ENCODE data around the gene TSHZ1. TPM values are rescaled to one million over a fixed set of nuclear protein-coding genes. Genes with fewer than 3 reads are reported as not detected.

TSHZ1 gene
- polyA plus RNA-seq, 2 of the 4 experiments (the other 2 are of a cell fraction) = 2.2 to 3.0 TPM

GRCh38 chr18:75264926-75265597 lies 54.5 kb downstream of the TSHZ1 start:
- Histone ChIP-seq H3K4me3 (no peak overlapping the region), H3K4me2 (no peak overlapping the region), H3K4me1 (no peaks in the 10 kb centered on the region), H3K9me3 (no peaks in the 10 kb centered on the region), H3K27ac (no peak overlapping the region)
- no peak for ATAC-seq
- POLR2A ChIA-PET = no interaction called here
- no peak for DNase-seq (ENCODE audit: low read depth in 1 of 2, low spot score in 1 of 2)
- no peak for TF ChIP-seq HOXB13 (CRISPR knock-in tag; IDR thresholded peaks at IDR 0.05; ENCODE audit: low read depth)
- TF ChIP-seq ELK1 (IDR thresholded peaks at IDR 0.05; ENCODE audit: low read depth, low read length) = no peak
- no peak for TF ChIP-seq NFE2L2 (conservative IDR thresholded peaks at IDR 0.05; ENCODE audit: low read length)
- no peak for TF ChIP-seq EP300 (IDR thresholded peaks at IDR 0.05)
- no peak for TF ChIP-seq TP53 (CRISPR knock-in tag; IDR thresholded peaks at IDR 0.05)
- TF ChIP-seq USF2 (IDR thresholded peaks at IDR 0.05) = no peak
- no peak for TF ChIP-seq FOSL2 (IDR thresholded peaks at IDR 0.05)
- TF ChIP-seq FOSL2 (CRISPR knock-in tag; IDR thresholded peaks at IDR 0.05) = no peak
- no peak for TF ChIP-seq KDM1A (IDR thresholded peaks at IDR 0.05; ENCODE audit: low read depth)
- no peak for TF ChIP-seq RFX5 (IDR thresholded peaks at IDR 0.05)
- TF ChIP-seq HMGXB4 (CRISPR knock-in tag; IDR thresholded peaks at IDR 0.05; ENCODE audit: borderline replicate concordance) = no peak
- no peak for TF ChIP-seq HDAC2 (IDR thresholded peaks at IDR 0.05)
- no peak for TF ChIP-seq KDM5A (IDR thresholded peaks at IDR 0.05)
- TF ChIP-seq RCOR1 (IDR thresholded peaks at IDR 0.05; ENCODE audit: low read depth, low read length) = no peak
- no peak for TF ChIP-seq EHF (CRISPR knock-in tag; IDR thresholded peaks at IDR 0.05)
- TF ChIP-seq MAZ (IDR thresholded peaks at IDR 0.05; ENCODE audit: borderline replicate concordance, low read depth, low read length) = no peak
- no peak for FAIRE-seq
- CTCF ChIA-PET = no interaction called here
- WGBS (ENCODE audit: missing lambda C conversion rate) = 85% methylated on average over 11 of the region's 11 CpGs

GRCh38 chr18:75265872-75266271 lies 55.3 kb downstream of the TSHZ1 start:
- H3K27ac ChIP-seq = no peak overlapping the region
- ChIA-PET CTCF (no interaction called here), POLR2A (no interaction called here)
- no peaks in the 10 kb centered on the region for H3K9me3 ChIP-seq
- FAIRE-seq = no peak
- WGBS (ENCODE audit: missing lambda C conversion rate) = 81% methylated on average over 9 of the region's 9 CpGs
- ATAC-seq = no peak
- DNase-seq (ENCODE audit: low read depth in 1 of 2, low spot score in 1 of 2) = no peak
- no peaks in the 10 kb centered on the region for H3K4me1 ChIP-seq
- H3K4me2 ChIP-seq = no peak overlapping the region
- no peak for TF ChIP-seq MAZ (IDR thresholded peaks at IDR 0.05; ENCODE audit: borderline replicate concordance, low read depth, low read length)
- no peak overlapping the region for H3K4me3 ChIP-seq

- H3K4me2 ChIP-seq = no peak overlapping the region
- H3K27ac ChIP-seq = no peak overlapping the region
- ChIA-PET POLR2A (no interaction called here), CTCF (no interaction called here)
- ATAC-seq = no peak
- WGBS (ENCODE audit: missing lambda C conversion rate) = 82% methylated on average over 10 of the region's 10 CpGs
- TF ChIP-seq HES2 (IDR thresholded peaks at IDR 0.05) (no peak), RFX5 (IDR thresholded peaks at IDR 0.05) (no peak), MAFK (IDR thresholded peaks at IDR 0.05; ENCODE audit: partially characterized antibody) (peak; percentile 78)
- H3K4me1 ChIP-seq = no peaks in the 10 kb centered on the region
- FAIRE-seq = no peak
- H3K4me3 ChIP-seq = no peak overlapping the region
- no peaks in the 10 kb centered on the region for H3K9me3 ChIP-seq
- DNase-seq (ENCODE audit: low read depth in 1 of 2, low spot score in 1 of 2) = no peak
These were observed 57.2 kb downstream of the TSHZ1 start for GRCh38 chr18:75267643-75268363.
